SK-N-MC (cell line): ENCODE results near the gene USP37.

Experiments
- DNase-seq: peaks from one replicate; pipeline ENCODE4 v3.0.0-alpha.2; 2011; ENCODE audit warnings: low read depth, low spot score
- H3K27ac ChIP-seq: fragments of 200-600 bp; sonication (generic); 2 replicates; pipeline ENCODE4 v1.5.1; 2016; ENCODE audit warnings: mixed run types
- H3K36me3 ChIP-seq: fragments of 200-600 bp; sonication (generic); 2 replicates; pipeline ENCODE4 v1.6.1; 2017; ENCODE audit warnings: antibody characterized with exemption, low read length, mixed read lengths; ENCODE audit not compliant: insufficient read depth
- H3K4me3 ChIP-seq: fragments of 200-600 bp; sonication (generic); 2 replicates; pipeline ENCODE4 v1.5.1; 2016
- H3K9ac ChIP-seq: fragments of 200-600 bp; sonication (generic); 2 replicates; pipeline ENCODE4 v1.8.0; 2017; ENCODE audit warnings: mixed run types, mixed read lengths; ENCODE audit not compliant: insufficient read length
- H3K9me3 ChIP-seq: fragments of 200-600 bp; sonication (generic); 2 replicates; pipeline ENCODE4 v1.6.1; 2017; ENCODE audit warnings: low read depth, mild to moderate bottlenecking, antibody characterized with exemption, low read length, moderate library complexity, mixed read lengths
- EZH2 ChIP-seq: fragments of 200-600 bp; sonication (generic); IDR thresholded peaks from one replicate; pipeline ENCODE4 v1.6.1; 2017; ENCODE audit warnings: antibody characterized with exemption
- FOXP2 ChIP-seq: optimal IDR thresholded peaks from 2 replicates; pipeline ENCODE3; 2011; ENCODE audit warnings: mild to moderate bottlenecking, moderate library complexity; ENCODE audit not compliant: insufficient read depth; ENCODE audit errors: extremely low read length, control extremely low read depth
- POLR2AphosphoS5 ChIP-seq: IDR thresholded peaks from 2 replicates; pipeline ENCODE4 v1.6.1; 2012; ENCODE audit warnings: mild to moderate bottlenecking, low read depth, low read length, borderline replicate concordance

Gene USP37

GRCh38 chr2:218402911-218403411 lies 165.2 kb downstream of the USP37 start:
- H3K9me3 ChIP-seq, result no peaks in the 10 kb centered on the region
- TF ChIP-seq FOXP2 (no peak), POLR2AphosphoS5 (no peak), EZH2 (no peak)
- H3K9ac ChIP-seq, result no peak overlapping the region
- peaks cover 21% of the 10 kb centered on the region; the same call in 1 of the 2 replicates for H3K36me3 ChIP-seq
- H3K27ac ChIP-seq, result no peak overlapping the region
- no peak for DNase-seq
- no peak overlapping the region for H3K4me3 ChIP-seq

DNA sequence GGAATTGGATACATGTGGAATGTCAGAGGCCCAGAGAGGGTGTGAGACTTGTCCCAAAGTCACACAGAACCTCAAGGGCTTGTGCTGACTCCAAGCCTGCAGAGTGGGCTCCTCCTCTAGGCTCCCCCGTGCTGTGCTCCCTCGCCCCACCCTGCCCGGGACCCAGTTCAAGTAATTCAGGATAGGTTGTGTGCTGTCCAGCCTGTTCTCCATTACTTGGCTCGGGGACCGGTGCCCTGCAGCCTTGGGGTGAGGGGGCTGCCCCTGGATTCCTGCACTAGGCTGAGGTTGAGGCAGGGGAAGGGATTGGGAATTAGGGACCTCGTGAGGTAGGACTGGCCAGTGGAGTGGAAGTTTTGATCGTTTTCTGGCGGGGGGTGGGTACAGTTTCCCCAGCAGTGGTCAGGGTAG lies 165.7 kb downstream of the USP37 start:
- H3K27ac ChIP-seq, result no peak overlapping the region
- H3K36me3 ChIP-seq, result peaks cover 21% of the 10 kb centered on the region; the same call in 1 of the 2 replicates

GRCh38 chr2:218401890-218402289 lies 166.3 kb downstream of the USP37 start:
- no peak overlapping the region for H3K9ac ChIP-seq
- no peak for TF ChIP-seq EZH2
- TF ChIP-seq FOXP2, result no peak
- TF ChIP-seq POLR2AphosphoS5, result no peak
- no peaks in the 10 kb centered on the region for H3K9me3 ChIP-seq
- H3K4me3 ChIP-seq, result no peak overlapping the region
- peak overlapping the region; percentile 73; the same call in 1 of the 2 replicates for H3K27ac ChIP-seq
- peaks cover 21% of the 10 kb centered on the region; the same call in 1 of the 2 replicates for H3K36me3 ChIP-seq
- no peak for DNase-seq

More for the DNA sequence above, 165.7 kb downstream of the USP37 start:
- no peaks in the 10 kb centered on the region for H3K9me3 ChIP-seq
- H3K4me3 ChIP-seq, result no peak overlapping the region
- no peak for DNase-seq
- no peak for TF ChIP-seq POLR2AphosphoS5
- TF ChIP-seq EZH2, result no peak
- no peak for TF ChIP-seq FOXP2
- no peak overlapping the region for H3K9ac ChIP-seq

DNA sequence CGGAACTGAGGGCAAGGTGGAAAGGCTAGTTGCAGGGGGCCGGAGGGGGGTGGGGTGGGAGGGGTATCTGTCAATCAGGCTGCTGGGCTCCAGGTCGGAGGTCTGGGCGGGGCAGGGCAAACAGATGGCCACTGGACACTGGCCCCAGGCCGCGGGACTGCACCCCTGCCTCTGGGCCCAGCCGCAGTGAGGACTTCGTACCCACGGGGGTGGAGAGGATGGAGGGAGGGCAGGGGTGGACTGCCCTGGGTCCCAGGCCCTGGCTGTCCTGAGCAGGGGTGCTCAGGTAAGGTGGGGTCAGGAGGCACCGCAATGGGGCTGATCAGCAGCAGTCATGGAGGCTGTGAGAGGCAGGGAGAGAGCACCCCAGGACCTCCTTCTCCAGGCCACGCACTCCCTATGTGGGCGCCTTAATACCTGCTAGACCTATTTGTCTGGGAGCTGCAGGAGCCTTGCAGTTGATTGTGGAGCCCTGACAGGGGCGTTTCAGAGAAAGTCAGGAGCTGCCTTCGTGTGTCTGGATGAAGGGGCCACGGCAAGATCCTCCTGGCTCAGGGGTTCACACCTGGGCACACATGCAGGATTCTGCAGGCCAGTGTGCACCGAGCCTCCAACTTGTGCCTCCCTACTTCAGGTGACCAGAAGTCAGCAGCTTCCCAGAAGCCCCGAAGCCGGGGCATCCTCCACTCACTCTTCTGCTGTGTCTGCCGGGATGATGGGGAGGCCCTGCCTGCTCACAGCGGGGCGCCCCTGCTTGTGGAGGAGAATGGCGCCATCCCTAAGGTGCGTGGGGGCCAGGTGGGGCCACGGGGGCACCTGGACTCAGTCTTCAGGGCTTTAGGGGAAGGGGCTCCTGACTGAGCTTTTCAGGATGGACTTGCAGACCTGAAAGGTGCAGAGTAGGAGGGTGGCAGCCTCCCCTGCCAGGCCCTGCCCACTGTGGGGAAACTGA lies 166.9 kb downstream of the USP37 start:
- peak overlapping the region; percentile 93 for H3K9ac ChIP-seq

More for the DNA sequence above, 166.9 kb downstream of the USP37 start:
- Histone ChIP-seq H3K27ac (peak overlapping the region; percentile 73), H3K36me3 (peaks cover 21% of the 10 kb centered on the region; the same call in 1 of the 2 replicates), H3K4me3 (peak overlapping the region; percentile 91), H3K9me3 (no peaks in the 10 kb centered on the region)
- no peak for DNase-seq
- no peak for TF ChIP-seq FOXP2
- no peak for TF ChIP-seq EZH2
- no peak for TF ChIP-seq POLR2AphosphoS5
